Upper lobe of left lung (tissue), 4 donors: ENCODE results near the gene APBB2.

Experiments
- CTCF ChIP-seq, 6 experiments: fragments of 450-650 bp in 4 of 6; fragments of 200-600 bp in 2 of 6; sonication (generic) in 2 of 6; IDR thresholded peaks; one replicate each; pipeline ENCODE4 v1.5.1; 2016 to 2019; ENCODE audit warnings: antibody characterized with exemption in 6 of 6
- EP300 ChIP-seq, 4 donors: sonication (generic); formaldehyde crosslinking; IDR thresholded peaks; one replicate each; pipeline ENCODE4 v1.5.1; 2017; ENCODE audit warnings: antibody characterized with exemption in 4 of 4, control low read depth in 2 of 4
- POLR2A ChIP-seq, 4 donors: fragments of 450-650 bp; IDR thresholded peaks; one replicate each; pipeline ENCODE4 v1.5.1; 2016 to 2017; ENCODE audit warnings: antibody characterized with exemption in 4 of 4, mild to moderate bottlenecking in 2 of 4
- POLR2AphosphoS5 ChIP-seq, 2 donors: sonication (generic); formaldehyde crosslinking; IDR thresholded peaks; one replicate each; pipeline ENCODE4 v1.5.1; 2017; ENCODE audit warnings: antibody characterized with exemption in 2 of 2

DNA sequence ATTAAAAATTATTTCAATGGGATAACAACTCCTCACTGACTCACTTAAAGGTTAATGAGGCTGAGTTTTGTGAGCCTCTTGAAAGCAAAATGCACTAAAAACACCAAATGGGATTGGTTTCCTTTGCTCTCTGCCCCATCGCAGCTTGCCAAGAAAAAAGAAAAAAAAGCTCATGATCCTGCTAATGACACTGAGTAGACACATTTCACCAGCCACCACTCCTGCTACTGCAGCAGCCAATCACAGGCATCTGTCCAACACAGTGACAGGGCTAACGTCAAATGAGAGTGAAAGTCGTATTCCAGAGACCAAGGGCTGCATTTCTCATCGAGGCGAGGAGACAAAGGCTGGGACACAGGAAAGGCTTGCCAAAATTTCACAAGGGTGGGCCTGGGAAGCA lies 5.2 kb downstream of the APBB2 start:
- TF ChIP-seq POLR2AphosphoS5 (IDR thresholded peaks at IDR 0.05), result no peak
- no peak for TF ChIP-seq CTCF (IDR thresholded peaks at IDR 0.05)
- TF ChIP-seq POLR2A (IDR thresholded peaks at IDR 0.05), result no peak
- TF ChIP-seq EP300 (IDR thresholded peaks at IDR 0.05), result no peak
